Stimulated activated CD4-positive, alpha-beta T cell treated with anti-CD3 and anti-CD28 coated beads, TNF-alpha, amount 100 ng/mL, for 24 hours (primary cell): ENCODE data around the gene PTHLH.

Source experiments
- DNase-seq, 3 experiments: peaks; one replicate each; pipeline ENCODE4 v3.0.0-alpha.2; 2020; ENCODE audit warnings: low read depth in 3 of 3

Gene PTHLH

DNA sequence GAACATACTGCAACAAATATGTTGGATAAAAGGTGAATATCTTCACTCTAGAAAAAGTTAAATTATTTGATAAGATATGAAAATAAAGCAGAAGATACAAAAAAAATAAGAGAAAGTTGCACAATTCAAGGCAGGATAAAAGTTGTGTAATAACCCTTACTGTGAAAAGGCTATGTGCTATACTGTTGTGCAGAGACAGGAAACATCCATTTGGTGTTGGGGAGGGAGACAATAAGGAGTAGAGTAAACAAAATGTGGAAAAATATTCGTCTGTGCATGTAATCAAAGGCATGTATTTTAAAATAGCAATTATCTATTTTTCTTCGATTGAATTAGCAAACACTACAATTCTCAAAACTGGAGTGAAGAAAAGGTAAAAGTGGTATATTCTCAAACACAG, 34.8 kb downstream of the PTHLH start:
- DNase-seq = no peak

DNA sequence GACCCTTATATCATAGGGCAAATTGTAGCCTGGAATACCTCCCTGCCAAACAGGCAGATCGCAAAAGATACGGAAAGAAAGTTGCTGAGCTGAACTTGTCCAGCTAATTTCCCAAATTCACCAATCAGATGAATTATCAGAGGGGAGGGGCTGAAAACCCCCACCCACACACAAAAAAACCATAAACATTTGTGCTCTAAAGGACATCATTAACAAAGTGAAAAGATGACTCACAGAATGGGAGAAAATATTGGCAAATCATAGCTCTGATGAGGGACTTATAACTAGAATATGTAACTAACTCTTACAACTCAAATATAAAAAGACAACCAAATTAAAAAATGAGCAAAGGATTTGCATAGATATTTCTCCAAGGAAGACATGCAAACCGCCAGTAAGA, 36.3 kb downstream of the PTHLH start:
- no peak for DNase-seq

DNA sequence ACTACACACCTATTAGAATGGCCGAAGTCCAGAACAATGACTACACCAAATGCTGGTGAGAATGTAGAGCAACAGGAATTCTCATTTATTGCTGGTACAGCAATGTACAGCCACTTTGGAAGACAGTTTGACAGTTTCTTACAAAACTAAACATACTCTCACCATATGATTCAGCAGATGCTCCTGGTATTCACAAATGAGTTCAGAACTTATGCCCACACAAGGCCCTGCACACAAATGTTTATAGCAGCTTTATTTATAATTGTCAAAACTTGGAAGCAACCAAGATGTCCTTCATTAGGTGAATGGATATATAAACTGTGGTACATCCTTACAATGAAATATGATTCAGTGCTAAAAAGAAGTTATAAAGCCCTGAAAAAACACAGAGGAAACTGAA, 38.3 kb downstream of the PTHLH start:
- no peak for DNase-seq

DNA sequence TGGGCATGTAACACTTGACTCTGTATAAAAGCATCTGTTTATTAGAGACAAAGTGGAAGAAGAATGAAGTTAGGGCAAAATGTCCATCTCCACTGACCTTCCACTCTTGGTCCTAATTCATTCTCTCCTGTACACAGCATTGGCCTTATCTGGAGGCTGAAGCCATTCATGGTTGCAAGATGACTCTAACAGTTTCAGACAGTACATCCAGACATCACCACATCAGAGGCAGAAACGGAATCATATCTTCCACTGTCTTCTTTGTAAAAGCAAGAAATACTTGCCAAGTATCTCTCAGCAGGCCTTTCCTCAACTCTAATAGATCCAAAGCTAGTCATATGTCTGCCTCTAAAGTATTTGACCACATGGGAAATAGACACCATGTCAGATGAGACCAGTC, 41.1 kb downstream of the PTHLH start:
- DNase-seq = no peak

DNA sequence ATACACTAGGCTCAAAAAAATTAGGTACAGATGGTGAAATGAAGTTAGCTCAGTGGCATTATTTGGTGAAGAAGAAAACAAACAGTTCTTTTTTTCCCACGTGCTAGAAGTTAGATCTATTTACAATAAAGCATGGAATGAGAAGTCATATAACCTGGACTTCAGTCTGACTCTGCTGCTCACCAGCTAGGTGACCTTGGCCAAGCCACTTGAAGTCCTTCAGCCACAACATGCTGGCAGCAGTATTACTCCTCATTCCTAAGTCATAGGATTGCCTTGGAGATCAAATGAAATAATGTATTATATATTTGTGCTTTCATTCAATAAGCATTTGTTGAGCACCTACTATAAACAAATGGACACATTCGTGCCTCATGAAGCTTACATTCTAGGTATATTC, 45.2 kb downstream of the PTHLH start:
- no peak for DNase-seq

DNA sequence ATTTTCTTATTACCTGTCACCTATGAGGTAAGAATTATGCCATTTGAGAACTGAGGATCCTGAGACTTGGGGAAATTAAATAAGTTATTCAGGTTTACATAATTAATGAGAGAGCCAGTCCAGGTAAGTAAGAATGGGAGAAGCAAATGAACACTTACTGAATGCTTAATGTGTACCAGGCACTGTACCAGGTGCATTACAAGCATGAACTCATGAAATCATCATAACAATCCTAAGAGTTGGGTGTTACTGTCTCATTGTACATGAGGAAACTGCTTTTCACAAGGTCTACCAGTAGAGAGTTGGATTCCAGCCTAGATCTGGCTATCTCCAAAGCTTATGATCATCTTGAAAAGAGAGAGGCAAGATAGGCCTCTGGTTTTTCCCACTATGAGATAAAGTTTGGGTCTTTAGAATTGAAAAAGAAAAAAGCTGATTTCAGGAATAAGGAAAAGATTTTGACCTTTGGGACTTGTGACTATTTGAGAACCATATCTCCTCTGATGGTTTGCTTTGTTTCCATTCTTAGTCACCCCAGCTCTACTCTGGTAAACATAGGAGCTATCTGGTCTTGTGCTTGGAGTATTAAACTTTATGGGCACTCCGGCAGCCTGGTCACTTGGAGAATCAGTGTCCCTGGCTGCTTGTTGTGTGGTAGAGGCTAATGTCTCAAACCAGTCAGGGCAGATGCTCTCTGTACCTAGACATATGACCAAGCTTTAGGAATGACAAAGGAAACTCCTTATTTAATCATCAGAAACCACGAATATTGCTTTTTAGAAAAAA, 48.0 kb downstream of the PTHLH start:
- DNase-seq = no peak

DNA sequence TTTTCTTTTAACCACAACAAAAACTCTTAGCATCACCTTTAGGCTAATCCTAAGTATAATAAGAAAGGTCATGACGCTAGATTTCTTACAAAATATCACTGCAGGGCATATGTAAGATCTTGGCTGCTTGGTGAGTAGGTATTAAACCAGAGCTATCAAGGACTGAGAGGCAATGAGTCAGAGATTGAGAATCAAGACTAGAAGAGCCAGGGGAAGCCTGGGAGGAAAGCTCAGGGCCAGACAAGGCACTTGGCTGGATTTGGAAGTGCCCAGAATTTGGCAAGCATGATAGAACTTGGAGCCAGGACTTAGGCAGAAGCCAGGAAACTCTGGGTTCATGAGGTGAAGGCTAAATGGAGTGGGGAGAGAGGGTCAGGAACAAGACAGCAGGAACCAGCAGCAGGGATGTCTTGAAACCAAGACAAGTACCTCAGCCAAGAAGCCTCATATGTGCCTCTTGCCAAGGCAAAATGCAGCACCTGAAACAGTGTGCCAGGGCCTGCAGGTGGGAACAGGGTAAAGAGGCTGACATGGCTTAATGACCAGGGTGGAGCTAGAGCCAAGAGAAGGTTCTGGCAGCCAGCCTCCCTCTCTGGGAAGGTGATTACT, 49.9 kb downstream of the PTHLH start:
- DNase-seq = no peak

DNA sequence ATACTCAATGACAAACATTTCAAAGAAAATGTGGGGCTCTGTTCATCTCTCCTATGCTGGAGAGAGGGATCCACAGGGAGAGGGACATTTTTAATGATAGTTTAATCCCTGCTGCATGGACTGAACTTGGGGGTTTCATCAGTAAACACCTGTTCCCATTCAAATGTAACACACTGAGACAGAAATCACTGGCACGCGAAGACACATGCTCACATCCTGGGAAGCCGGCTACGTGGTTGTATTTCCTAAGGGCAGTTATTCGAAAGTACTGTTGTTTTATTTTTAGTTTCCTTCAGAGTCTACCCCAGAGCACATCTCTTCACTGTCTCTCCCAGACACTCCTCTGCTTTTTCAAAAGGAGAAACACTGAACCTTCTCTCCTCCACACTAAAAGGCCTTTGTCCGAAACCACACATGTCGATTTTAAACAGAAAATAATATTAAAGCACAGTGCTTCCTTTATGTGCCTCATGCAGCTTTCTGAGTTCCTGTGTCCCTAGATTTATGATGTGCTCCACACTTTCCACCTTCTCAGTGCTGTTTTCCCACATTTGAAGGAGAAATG, 52.8 kb downstream of the PTHLH start:
- no peak for DNase-seq

DNA sequence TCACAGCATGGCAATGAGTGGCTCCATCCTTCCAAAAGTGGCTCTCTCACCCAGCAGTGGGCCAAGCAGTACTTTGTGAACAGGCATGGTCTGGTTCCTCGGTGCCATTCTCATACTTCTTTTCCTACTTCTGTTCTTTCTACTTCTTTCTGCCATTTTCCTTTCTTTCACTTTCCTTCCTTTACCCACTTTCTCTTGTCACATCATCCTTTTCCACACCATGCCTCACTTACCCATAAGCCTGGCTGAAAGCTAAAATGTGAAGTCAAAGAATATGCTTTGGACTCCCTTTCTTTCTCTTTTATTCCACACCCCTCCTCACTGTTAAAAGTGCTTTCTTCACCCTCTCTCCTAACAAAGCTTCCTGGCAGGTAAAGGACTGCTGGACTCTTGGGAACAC, 57.0 kb downstream of the PTHLH start:
- no peak for DNase-seq

DNA sequence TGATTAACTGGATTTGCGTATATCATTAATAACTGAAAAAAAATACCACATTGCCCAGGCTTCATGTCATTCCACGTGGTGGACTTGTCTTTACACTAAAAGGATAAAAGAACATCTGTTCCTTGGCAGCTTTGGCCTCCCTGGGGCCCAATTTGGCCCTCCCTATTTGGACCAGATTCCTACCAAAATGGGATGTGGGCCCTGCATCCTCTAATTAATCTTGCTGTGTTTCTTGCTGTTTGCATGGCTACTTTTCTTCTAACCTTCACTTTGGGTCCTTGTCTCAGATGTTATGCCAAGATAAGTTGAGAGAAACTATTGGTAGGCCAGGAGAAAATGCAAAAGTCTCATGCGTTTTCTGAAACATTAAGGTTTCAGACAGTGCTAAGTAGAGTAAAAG, 57.5 kb downstream of the PTHLH start:
- DNase-seq = no peak

DNA sequence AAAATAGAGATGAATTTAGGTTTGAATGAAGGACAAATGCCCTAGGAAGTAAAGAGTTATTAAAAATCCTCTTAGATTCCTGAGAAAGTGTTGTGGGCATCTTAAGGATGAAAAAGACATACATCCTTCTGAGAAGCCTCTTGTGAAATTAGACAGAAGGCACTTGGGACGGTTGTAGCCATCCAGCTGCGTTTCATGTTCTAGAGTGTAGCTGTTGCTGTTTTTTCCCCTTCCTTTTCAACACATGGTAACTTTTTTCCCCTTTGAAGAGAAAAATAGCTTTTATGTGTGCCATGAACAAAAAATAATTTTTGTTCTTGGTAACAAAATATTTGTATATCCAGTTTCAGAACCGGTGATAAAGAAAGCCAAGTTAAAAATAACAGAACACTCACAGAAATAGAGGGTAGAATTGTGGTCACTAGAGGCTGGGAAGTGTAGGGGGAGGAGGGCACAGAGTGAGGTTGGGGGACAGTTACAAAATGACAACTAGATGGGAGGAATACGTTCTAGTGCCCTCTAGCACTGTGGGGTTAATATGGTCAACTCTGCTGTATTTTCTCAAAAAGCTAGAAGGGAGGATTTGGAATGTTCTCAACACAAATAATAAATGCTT, 58.4 kb downstream of the PTHLH start:
- no peak for DNase-seq

DNA sequence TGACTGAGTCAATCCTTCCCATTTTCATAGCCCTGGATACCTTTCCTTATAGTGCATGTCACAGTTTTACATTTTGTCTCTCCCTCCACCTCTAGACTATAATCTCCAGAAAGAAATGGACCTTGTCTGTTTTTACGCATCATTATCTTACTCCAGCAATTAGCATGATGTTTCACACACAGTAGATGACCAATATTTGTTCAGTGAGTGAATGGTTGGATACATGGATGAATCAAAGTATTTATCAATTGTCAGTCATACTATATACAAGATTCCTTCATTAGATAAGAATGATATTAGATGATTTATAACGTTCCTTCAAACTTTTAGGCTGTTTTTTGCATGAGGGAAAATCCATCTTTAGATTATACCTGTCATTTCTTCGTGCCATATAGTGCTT, 61.1 kb downstream of the PTHLH start:
- DNase-seq = no peak
